ENCODE data around the gene UIMC1. TPM values are rescaled to one million over a fixed set of nuclear protein-coding genes. Genes with fewer than 3 reads are reported as not detected.

The UIMC1 gene
- total RNA-seq, 1 donor from 2014 or later: 36.1 TPM

DNA sequence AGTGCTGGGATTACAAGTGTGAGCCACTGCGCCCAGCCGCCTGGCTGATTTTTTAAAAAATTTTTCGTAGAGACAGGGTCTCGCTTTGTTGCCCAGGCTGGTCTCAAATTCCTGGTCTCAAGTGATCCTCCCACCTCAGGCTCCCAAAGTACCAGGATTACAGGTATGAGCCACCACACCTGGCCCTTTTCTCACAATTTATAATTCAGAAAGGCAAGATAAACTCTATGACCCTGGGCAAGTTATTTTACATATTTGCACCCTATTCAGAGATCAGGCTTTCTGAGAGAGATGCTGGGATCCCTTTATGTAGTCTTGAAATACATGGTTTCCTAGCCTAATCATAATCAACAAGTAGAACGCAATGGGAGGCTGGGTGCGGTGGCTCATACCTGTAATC is 36.5 kb upstream of the UIMC1 start:
- Histone ChIP-seq H3K9ac (ENCODE audit: low read length) (no peak overlapping the region), H3K36me3 (ENCODE audit: insufficient read depth, low read length) (peaks cover 32% of the 10 kb centered on the region), H2AFZ (ENCODE audit: low read depth, low read length) (no peak overlapping the region), H3K4me2 (ENCODE audit: low read length) (no peak overlapping the region), H3K4me1 (ENCODE audit: insufficient read depth, low read length) (no peaks in the 10 kb centered on the region), H3K27me3 (ENCODE audit: insufficient read depth, low read length) (no peaks in the 10 kb centered on the region), H4K20me1 (ENCODE audit: insufficient read depth, low read length) (peaks cover 25% of the 10 kb centered on the region), H3K4me3 (ENCODE audit: insufficient read depth, low read depth, low read length) (no peak overlapping the region), H3K9me3 (ENCODE audit: insufficient read depth, low read depth, low read length) (no peaks in the 10 kb centered on the region), H3K79me2 (ENCODE audit: insufficient read depth, low read length) (peaks cover 15% of the 10 kb centered on the region), H3K27ac (ENCODE audit: low read depth, low read length) (no peak overlapping the region)
- Mint-ChIP-seq H3K36me3 (ENCODE audit: low read depth, unreplicated experiment) (peaks cover 16% of the 10 kb centered on the region), H3K4me3 (ENCODE audit: unreplicated experiment) (no peak overlapping the region), H3K27ac (ENCODE audit: unreplicated experiment) (no peak overlapping the region), H3K4me1 (ENCODE audit: low read depth, unreplicated experiment) (no peaks in the 10 kb centered on the region), H3K27me3 (ENCODE audit: low read depth, unreplicated experiment) (no peaks in the 10 kb centered on the region), H3K9me3 (ENCODE audit: unreplicated experiment) (no peaks in the 10 kb centered on the region)
- DNase-seq (ENCODE audit: low read depth) (no peak), FAIRE-seq (no peak)
- TF ChIP-seq, protein P1, sequence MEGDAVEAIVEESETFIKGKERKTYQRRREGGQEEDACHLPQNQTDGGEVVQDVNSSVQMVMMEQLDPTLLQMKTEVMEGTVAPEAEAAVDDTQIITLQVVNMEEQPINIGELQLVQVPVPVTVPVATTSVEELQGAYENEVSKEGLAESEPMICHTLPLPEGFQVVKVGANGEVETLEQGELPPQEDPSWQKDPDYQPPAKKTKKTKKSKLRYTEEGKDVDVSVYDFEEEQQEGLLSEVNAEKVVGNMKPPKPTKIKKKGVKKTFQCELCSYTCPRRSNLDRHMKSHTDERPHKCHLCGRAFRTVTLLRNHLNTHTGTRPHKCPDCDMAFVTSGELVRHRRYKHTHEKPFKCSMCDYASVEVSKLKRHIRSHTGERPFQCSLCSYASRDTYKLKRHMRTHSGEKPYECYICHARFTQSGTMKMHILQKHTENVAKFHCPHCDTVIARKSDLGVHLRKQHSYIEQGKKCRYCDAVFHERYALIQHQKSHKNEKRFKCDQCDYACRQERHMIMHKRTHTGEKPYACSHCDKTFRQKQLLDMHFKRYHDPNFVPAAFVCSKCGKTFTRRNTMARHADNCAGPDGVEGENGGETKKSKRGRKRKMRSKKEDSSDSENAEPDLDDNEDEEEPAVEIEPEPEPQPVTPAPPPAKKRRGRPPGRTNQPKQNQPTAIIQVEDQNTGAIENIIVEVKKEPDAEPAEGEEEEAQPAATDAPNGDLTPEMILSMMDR (IDR thresholded peaks at IDR 0.05; ENCODE audit: insufficient read depth, low read depth, low read length): no peak
- no peak for TF ChIP-seq EZH2 (IDR thresholded peaks at IDR 0.05; ENCODE audit: insufficient read depth, low read length)

- Histone ChIP-seq H3K9ac (ENCODE audit: low read length) (no peak overlapping the region), H3K4me2 (ENCODE audit: low read length) (no peak overlapping the region), H3K9me3 (ENCODE audit: insufficient read depth, low read depth, low read length) (no peaks in the 10 kb centered on the region), H2AFZ (ENCODE audit: low read depth, low read length) (no peak overlapping the region), H3K4me3 (ENCODE audit: insufficient read depth, low read depth, low read length) (no peak overlapping the region), H3K36me3 (ENCODE audit: insufficient read depth, low read length) (peaks cover 27% of the 10 kb centered on the region), H3K27me3 (ENCODE audit: insufficient read depth, low read length) (no peaks in the 10 kb centered on the region), H3K79me2 (ENCODE audit: insufficient read depth, low read length) (peaks cover 26% of the 10 kb centered on the region), H3K27ac (ENCODE audit: low read depth, low read length) (no peak overlapping the region), H3K4me1 (ENCODE audit: insufficient read depth, low read length) (no peaks in the 10 kb centered on the region), H4K20me1 (ENCODE audit: insufficient read depth, low read length) (peaks cover 36% of the 10 kb centered on the region)
- H3K27ac Mint-ChIP-seq (ENCODE audit: unreplicated experiment): no peak overlapping the region
- FAIRE-seq: no peak
- TF ChIP-seq EZH2 (IDR thresholded peaks at IDR 0.05; ENCODE audit: insufficient read depth, low read length): no peak
- TF ChIP-seq, protein P1 (IDR thresholded peaks at IDR 0.05; ENCODE audit: insufficient read depth, low read depth, low read length): peak; percentile 5
- no peaks in the 10 kb centered on the region for H3K9me3 Mint-ChIP-seq (ENCODE audit: unreplicated experiment)
- peaks cover 16% of the 10 kb centered on the region for H3K36me3 Mint-ChIP-seq (ENCODE audit: low read depth, unreplicated experiment)
- no peaks in the 10 kb centered on the region for H3K27me3 Mint-ChIP-seq (ENCODE audit: low read depth, unreplicated experiment)
- no peak overlapping the region for H3K4me3 Mint-ChIP-seq (ENCODE audit: unreplicated experiment)
- H3K4me1 Mint-ChIP-seq (ENCODE audit: low read depth, unreplicated experiment): no peaks in the 10 kb centered on the region
- no peak for DNase-seq (ENCODE audit: low read depth)
Observed at GRCh38 chr5:177041936-177042335, 35.4 kb upstream of the UIMC1 start.

DNA sequence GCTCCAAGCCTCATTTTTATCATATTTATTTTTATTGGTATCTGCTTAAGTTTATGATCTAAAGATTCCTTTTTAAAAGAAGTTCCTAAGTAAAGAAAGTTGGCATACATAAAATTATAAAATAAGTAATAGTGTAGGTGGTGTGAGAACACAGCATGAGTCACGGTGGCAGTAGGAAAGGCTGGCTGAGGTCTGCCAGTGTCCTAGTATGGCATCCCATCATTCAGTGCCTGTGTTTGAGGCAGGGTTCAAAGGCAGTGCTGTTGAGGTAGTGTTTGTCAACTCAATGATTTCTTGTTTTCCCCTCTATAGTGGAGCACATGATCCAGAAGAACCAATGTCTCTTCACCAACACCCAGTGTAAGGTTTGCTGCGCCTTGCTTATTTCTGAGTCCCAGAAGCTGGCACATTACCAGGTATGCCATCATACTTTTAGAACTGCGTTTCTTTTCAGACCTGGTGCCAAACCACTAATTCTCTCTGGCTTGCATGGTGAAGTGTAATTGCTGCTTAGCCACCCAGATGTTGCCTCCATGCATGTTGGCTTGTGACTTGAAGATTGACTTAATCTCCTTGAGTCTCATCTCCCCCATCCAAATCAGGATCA is 34.3 kb upstream of the UIMC1 start:
- TF ChIP-seq, protein P1 (IDR thresholded peaks at IDR 0.05; ENCODE audit: insufficient read depth, low read depth, low read length): no peak
- TF ChIP-seq EZH2 (IDR thresholded peaks at IDR 0.05; ENCODE audit: insufficient read depth, low read length): no peak
- no peaks in the 10 kb centered on the region for H3K27me3 Mint-ChIP-seq (ENCODE audit: low read depth, unreplicated experiment)
- Histone ChIP-seq H3K27me3 (ENCODE audit: insufficient read depth, low read length) (no peaks in the 10 kb centered on the region), H3K4me1 (ENCODE audit: insufficient read depth, low read length) (peaks cover 1% of the 10 kb centered on the region), H3K79me2 (ENCODE audit: insufficient read depth, low read length) (peaks cover 36% of the 10 kb centered on the region), H3K4me3 (ENCODE audit: insufficient read depth, low read depth, low read length) (no peak overlapping the region), H3K4me2 (ENCODE audit: low read length) (no peak overlapping the region), H2AFZ (ENCODE audit: low read depth, low read length) (no peak overlapping the region), H3K9me3 (ENCODE audit: insufficient read depth, low read depth, low read length) (no peaks in the 10 kb centered on the region), H3K27ac (ENCODE audit: low read depth, low read length) (no peak overlapping the region), H3K9ac (ENCODE audit: low read length) (no peak overlapping the region), H4K20me1 (ENCODE audit: insufficient read depth, low read length) (peaks cover 47% of the 10 kb centered on the region), H3K36me3 (ENCODE audit: insufficient read depth, low read length) (peaks cover 27% of the 10 kb centered on the region)
- peaks cover 14% of the 10 kb centered on the region for H3K36me3 Mint-ChIP-seq (ENCODE audit: low read depth, unreplicated experiment)
- H3K4me3 Mint-ChIP-seq (ENCODE audit: unreplicated experiment): no peak overlapping the region
- peaks cover 6% of the 10 kb centered on the region for H3K4me1 Mint-ChIP-seq (ENCODE audit: low read depth, unreplicated experiment)
- no peak overlapping the region for H3K27ac Mint-ChIP-seq (ENCODE audit: unreplicated experiment)
- no peaks in the 10 kb centered on the region for H3K9me3 Mint-ChIP-seq (ENCODE audit: unreplicated experiment)
- DNase-seq (ENCODE audit: low read depth) (peak; percentile 70), FAIRE-seq (no peak)
